ENCODE data around the gene SCN3B. TPM values are rescaled to one million over a fixed set of nuclear protein-coding genes. Genes with fewer than 3 reads are reported as not detected.

SCN3B gene
- total and polyA plus RNA-seq, 8 donors = 0.15 to 2.2 (median 0.38) TPM; not detected in 3

DNA sequence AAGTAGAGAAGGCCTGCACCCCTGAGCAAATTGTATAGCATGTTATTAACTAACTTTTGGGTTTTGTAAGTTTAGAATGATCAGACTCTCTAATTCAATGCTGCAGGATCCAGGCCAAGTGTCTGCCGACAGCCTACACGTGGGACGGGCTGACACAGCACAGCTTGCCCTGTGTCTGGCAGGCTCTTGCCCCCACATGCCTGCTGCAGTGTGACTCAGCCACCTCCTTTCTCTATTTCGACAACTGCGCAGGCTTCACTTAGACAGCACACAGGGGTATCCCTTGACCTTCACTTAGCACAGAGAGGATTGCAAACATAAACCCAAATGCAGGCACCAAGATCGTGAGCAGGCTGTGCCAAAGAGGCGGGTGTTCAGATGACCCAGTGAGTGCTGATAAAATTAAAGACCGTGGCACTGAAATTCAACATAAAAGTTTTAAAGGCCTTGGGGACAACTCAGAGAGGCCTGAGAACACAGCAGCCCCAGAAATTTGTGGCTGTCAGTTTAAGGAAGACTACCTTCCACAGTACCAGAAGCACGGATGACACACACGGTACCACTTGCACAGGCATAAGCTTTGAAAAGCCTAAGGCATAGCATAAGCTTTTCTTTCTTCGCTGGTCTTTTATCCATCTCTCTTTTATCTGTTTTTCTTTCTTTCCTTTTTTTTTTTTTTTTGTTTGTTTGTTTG is 37.8 kb downstream of the SCN3B start:
- peak in 1 of 2 donors; percentile 73 for DNase-seq
- Histone ChIP-seq H3K27me3 (no peaks in the 10 kb centered on the region), H3K4me1 (peaks cover 0 to 5% (median 0%) of the 10 kb centered on the region in 4 donors), H3K9me3 (no peaks in the 10 kb centered on the region), H3K4me3 (no peak overlapping the region), H3K36me3 (peaks cover 47 to 97% (median 89%) of the 10 kb centered on the region in 4 donors), H3K27ac (peak overlapping the region in 1 of 5 donors; percentile 31)
- intact Hi-C loops (cut with DNase I; ENCODE audit: low total_unique reads) = no loop called here
- peak; percentile 37 to 78 (median 52) for TF ChIP-seq POLR2AphosphoS5 (IDR thresholded peaks at IDR 0.05)
- peak; percentile 59 for TF ChIP-seq EP300 (IDR thresholded peaks at IDR 0.05)
- no peak for TF ChIP-seq POLR2A (IDR thresholded peaks at IDR 0.05)
- 71 to 78% (median 73%) methylated on average over 11 of the region's 11 CpGs for WGBS, 5 donors

DNA sequence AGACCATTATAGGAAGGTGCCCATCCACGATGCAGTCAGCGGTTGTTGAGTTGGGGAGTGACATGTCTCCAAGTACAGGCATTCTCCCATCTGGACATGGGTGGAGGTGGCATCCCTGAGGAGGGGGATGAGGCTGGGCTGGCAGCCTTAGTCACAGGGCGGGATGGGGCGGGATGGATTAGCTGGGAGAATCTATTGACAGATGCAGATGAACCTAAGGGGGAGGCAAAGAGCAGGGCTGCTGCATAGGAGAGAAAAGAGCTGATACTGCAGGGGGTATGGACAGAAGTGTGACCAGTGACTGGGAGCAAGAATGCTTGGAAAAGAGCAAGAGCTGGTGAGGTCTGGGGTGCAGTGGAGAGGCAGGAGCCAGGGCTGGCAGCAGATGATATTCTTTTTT is 42.7 kb downstream of the SCN3B start:
- Histone ChIP-seq H3K27ac (no peak overlapping the region), H3K9me3 (no peaks in the 10 kb centered on the region), H3K4me3 (no peak overlapping the region), H3K36me3 (peaks cover 62 to 100% (median 95%) of the 10 kb centered on the region in 4 donors), H3K27me3 (no peaks in the 10 kb centered on the region), H3K4me1 (peaks cover 0 to 5% (median 0%) of the 10 kb centered on the region in 4 donors)
- 84 to 96% (median 92%) methylated on average over 4 of the region's 4 CpGs for WGBS, 5 donors
- DNase-seq = no peak
- intact Hi-C loops (cut with DNase I; ENCODE audit: low total_unique reads) = no loop called here
- TF ChIP-seq POLR2AphosphoS5 (IDR thresholded peaks at IDR 0.05) (no peak), EP300 (IDR thresholded peaks at IDR 0.05) (no peak), POLR2A (IDR thresholded peaks at IDR 0.05) (no peak)
- TF ChIP-seq, protein P1, sequence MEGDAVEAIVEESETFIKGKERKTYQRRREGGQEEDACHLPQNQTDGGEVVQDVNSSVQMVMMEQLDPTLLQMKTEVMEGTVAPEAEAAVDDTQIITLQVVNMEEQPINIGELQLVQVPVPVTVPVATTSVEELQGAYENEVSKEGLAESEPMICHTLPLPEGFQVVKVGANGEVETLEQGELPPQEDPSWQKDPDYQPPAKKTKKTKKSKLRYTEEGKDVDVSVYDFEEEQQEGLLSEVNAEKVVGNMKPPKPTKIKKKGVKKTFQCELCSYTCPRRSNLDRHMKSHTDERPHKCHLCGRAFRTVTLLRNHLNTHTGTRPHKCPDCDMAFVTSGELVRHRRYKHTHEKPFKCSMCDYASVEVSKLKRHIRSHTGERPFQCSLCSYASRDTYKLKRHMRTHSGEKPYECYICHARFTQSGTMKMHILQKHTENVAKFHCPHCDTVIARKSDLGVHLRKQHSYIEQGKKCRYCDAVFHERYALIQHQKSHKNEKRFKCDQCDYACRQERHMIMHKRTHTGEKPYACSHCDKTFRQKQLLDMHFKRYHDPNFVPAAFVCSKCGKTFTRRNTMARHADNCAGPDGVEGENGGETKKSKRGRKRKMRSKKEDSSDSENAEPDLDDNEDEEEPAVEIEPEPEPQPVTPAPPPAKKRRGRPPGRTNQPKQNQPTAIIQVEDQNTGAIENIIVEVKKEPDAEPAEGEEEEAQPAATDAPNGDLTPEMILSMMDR (IDR thresholded peaks at IDR 0.05) = no peak

DNA sequence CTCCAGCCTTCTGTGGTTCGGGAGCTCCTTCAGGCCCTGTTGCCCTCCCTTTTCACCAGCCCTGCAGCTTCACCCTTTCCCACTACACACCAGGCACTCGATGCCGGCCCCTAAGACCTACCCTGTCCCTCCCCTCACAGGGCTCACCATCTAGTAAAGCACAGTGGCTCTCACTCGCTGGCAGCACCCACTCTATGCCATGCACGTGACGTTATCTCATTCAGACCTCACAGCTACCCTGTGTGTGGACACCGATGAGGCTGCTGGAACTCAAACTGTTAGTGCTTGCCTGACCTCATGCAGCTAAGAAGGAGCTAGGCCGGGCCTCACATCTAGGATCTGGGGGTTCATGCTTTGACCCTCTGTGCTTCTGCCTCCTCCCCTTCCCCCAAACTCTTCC is 45.5 kb downstream of the SCN3B start:
- H3K36me3 ChIP-seq = peaks cover 61 to 100% (median 100%) of the 10 kb centered on the region in 4 donors
- WGBS, 5 donors = 87 to 93% (median 88%) methylated on average over 8 of the region's 8 CpGs
- intact Hi-C loops (cut with DNase I; ENCODE audit: low total_unique reads) = no loop called here

DNA sequence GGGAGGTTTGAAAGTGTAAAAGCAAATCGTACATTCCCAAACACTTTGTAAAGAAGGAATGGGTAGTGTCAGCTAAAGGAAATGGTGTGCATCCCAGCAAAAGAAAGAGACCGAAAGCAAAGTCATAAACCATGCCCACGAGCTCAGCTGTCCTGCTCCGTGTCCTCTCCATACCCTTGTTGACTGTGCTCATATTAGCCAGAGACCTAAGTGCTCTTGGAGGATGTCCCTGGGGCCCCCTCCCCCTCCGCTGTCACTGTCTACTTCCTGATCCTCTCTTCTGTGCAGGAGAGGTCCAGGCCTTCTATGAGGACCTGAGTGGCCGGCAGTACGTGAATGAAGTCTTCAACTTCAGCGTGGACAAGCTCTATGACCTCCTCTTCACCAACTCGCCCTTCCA is 46.1 kb downstream of the SCN3B start:
- Histone ChIP-seq H3K27ac (no peak overlapping the region), H3K9me3 (no peaks in the 10 kb centered on the region), H3K4me3 (no peak overlapping the region), H3K4me1 (no peaks in the 10 kb centered on the region), H3K36me3 (peaks cover 57 to 100% (median 100%) of the 10 kb centered on the region in 4 donors), H3K27me3 (no peaks in the 10 kb centered on the region)
- no peak for DNase-seq
- no peak for TF ChIP-seq EP300 (IDR thresholded peaks at IDR 0.05)
- TF ChIP-seq POLR2AphosphoS5 (IDR thresholded peaks at IDR 0.05) = no peak
- no peak for TF ChIP-seq POLR2A (IDR thresholded peaks at IDR 0.05)
- TF ChIP-seq, protein P1 (IDR thresholded peaks at IDR 0.05) = no peak
- WGBS, 5 donors = 86 to 96% (median 91%) methylated on average over 9 of the region's 9 CpGs
- intact Hi-C loops (cut with DNase I; ENCODE audit: low total_unique reads) = no loop called here

More for the DNA sequence above, 45.5 kb downstream of the SCN3B start:
- no peak for TF ChIP-seq POLR2A (IDR thresholded peaks at IDR 0.05)
- TF ChIP-seq POLR2AphosphoS5 (IDR thresholded peaks at IDR 0.05) = no peak
- TF ChIP-seq, protein P1 (IDR thresholded peaks at IDR 0.05) = no peak
- TF ChIP-seq EP300 (IDR thresholded peaks at IDR 0.05) = no peak
- no peak overlapping the region for H3K27ac ChIP-seq
- no peak overlapping the region for H3K4me3 ChIP-seq
- H3K27me3 ChIP-seq = no peaks in the 10 kb centered on the region
- H3K9me3 ChIP-seq = no peaks in the 10 kb centered on the region
- no peaks in the 10 kb centered on the region for H3K4me1 ChIP-seq
- DNase-seq = no peak

DNA sequence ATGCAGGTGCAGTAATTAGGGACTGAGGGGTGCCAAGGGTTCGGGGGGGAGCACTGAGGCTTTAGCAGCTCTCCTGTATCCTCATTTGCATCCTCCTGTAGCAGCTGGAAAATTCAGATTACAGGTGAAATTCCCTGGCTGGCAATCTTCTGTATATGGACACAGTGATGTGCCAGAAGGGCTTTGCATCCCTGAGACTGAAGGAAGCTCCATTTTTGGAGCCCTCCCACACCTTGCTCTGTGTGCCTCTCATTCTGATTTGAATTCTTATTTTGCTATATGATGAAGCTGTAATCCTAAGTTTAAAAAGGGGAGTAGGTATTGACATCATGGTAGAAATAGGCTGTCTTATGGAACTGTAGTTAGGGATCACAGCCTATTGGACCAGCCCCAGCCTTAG is 46.6 kb downstream of the SCN3B start:
- DNase-seq = no peak
- TF ChIP-seq, protein P1 (IDR thresholded peaks at IDR 0.05) = no peak
- no peak for TF ChIP-seq POLR2A (IDR thresholded peaks at IDR 0.05)
- no peak for TF ChIP-seq EP300 (IDR thresholded peaks at IDR 0.05)
- TF ChIP-seq POLR2AphosphoS5 (IDR thresholded peaks at IDR 0.05) = no peak
- H3K4me3 ChIP-seq = no peak overlapping the region
- WGBS, 5 donors = 76 to 100% (median 94%) methylated on average over 1 of the region's 1 CpG
- H3K27me3 ChIP-seq = no peaks in the 10 kb centered on the region
- peaks cover 57 to 100% (median 100%) of the 10 kb centered on the region in 4 donors for H3K36me3 ChIP-seq
- intact Hi-C loops (cut with DNase I; ENCODE audit: low total_unique reads) = no loop called here
- no peaks in the 10 kb centered on the region for H3K9me3 ChIP-seq
- H3K27ac ChIP-seq = no peak overlapping the region
- H3K4me1 ChIP-seq = no peaks in the 10 kb centered on the region

Data from stomach (tissue), 9 donors.